HTERT RPE-1 (cell line): ENCODE results near the gene DDX39A.
"Not testable (repeated sequence)": the region's sequence is repeated elsewhere in the genome, so short reads cannot be mapped to it uniquely, and the experiment has no call there.

Source experiments
- in situ Hi-C: fragments of 300-500 bp; cut with MboI; formaldehyde crosslinking; loops from 4 replicates; pipeline ENCODE4 v1.14.3; 2020; ENCODE audit warnings: low sequenced_read_pairs

Gene DDX39A

GRCh38 chr19:14419106-14419813 is at the start of gene DDX39A:
Gene DDX39A, minus strand, starts transcription at chr19:14419341. Its CDS starts 6,121 bp downstream, at chr19:14413220.
- in situ Hi-C loops, result no loop called here

GRCh38 chr19:14467816-14468215 is 48.7 kb upstream of the DDX39A start:
- in situ Hi-C loops, result no loop called here

GRCh38 chr19:14467391-14467790 is 48.2 kb upstream of the DDX39A start:
- in situ Hi-C loops, result no loop called here

- in situ Hi-C loops, result no loop called here
These were observed 44.6 kb upstream of the DDX39A start for GRCh38 chr19:14463747-14464146.

GRCh38 chr19:14462401-14462800 is 43.3 kb upstream of the DDX39A start:
- in situ Hi-C loops, result not testable (repeated sequence)

GRCh38 chr19:14460935-14461334 is 41.8 kb upstream of the DDX39A start:
- in situ Hi-C loops, result no loop called here

- in situ Hi-C loops, result no loop called here
These were observed 40.6 kb upstream of the DDX39A start for GRCh38 chr19:14459703-14460102.

- in situ Hi-C loops, result not testable (repeated sequence)
These were observed 33.2 kb upstream of the DDX39A start for GRCh38 chr19:14452303-14452702.

GRCh38 chr19:14450876-14451275 is 31.7 kb upstream of the DDX39A start:
- in situ Hi-C loops, result no loop called here

- in situ Hi-C loops, result no loop called here
These were observed 31.2 kb upstream of the DDX39A start for GRCh38 chr19:14450168-14450874.

- in situ Hi-C loops, result no loop called here
These were observed 30.2 kb upstream of the DDX39A start for GRCh38 chr19:14449321-14449720.

GRCh38 chr19:14446336-14447036 is 27.3 kb upstream of the DDX39A start:
- in situ Hi-C loops, result no loop called here

- in situ Hi-C loops, result no loop called here
These were observed 24.6 kb upstream of the DDX39A start for GRCh38 chr19:14443632-14444216.

GRCh38 chr19:14442891-14443631 is 23.9 kb upstream of the DDX39A start:
- in situ Hi-C loops, result no loop called here

GRCh38 chr19:14441041-14441938 is 22.1 kb upstream of the DDX39A start:
- in situ Hi-C loops, result no loop called here

GRCh38 chr19:14440049-14440448 is 20.9 kb upstream of the DDX39A start:
- in situ Hi-C loops, result no loop called here

GRCh38 chr19:14439014-14439413 is 19.9 kb upstream of the DDX39A start:
- in situ Hi-C loops, result no loop called here

GRCh38 chr19:14437578-14438140 is 18.5 kb upstream of the DDX39A start:
- in situ Hi-C loops, result no loop called here

GRCh38 chr19:14435320-14436050 is 16.3 kb upstream of the DDX39A start:
- in situ Hi-C loops, result no loop called here
